ENCODE results near the gene PARP6.

DNA sequence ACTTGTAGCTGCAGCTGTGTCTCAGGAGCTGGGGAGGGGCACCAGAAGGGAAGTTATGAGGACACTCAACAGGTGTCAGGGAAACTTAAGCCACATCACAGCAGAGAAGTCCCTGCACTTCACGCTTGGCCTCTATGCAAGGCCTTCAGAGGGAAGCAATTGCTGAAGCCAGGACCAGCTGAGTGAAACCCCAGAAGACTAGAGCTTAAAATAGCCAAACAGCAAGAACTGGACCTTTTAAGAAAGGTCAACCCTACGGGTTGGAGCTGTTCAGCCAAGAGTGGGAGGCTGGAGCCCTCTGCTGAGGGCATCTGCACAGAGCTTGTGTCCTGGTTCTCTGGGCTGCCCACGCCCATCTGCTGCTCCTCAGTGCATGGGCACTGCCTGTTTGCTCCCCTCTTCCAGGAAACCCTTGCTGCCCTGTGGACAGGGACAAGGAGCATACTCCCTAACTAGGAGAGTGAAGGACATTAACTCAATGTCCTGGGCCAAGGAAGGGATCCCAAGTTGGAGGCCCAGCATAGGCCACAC, 70.9 kb downstream of the PARP6 start:
- TF ChIP-seq POLR2A (IDR thresholded peaks at IDR 0.05; ENCODE audit: low read depth, low read length) (no peak), POLR2AphosphoS5 (IDR thresholded peaks at IDR 0.05; ENCODE audit: low read depth, low read length) (peak; percentile 45; the same call in 1 of the 2 replicates)

All from GM12892 (cell line).